HepG2 (cell line): ENCODE results near the gene RRAS2.

ENCODE experiments used
- MTA3 ChIP-seq: sonication (generic); formaldehyde crosslinking; IDR thresholded peaks from 2 replicates; pipeline ENCODE4 v1.4.0; 2020; ENCODE audit warnings: missing genetic modification reagents
- REPIN1 ChIP-seq: sonication (generic); formaldehyde crosslinking; IDR thresholded peaks from 2 replicates; pipeline ENCODE4 v1.8.0; 2022; ENCODE audit warnings: missing genetic modification reagents, low read depth, mild to moderate bottlenecking, borderline replicate concordance
- SMARCC2 ChIP-seq: fragments of 450-650 bp; IDR thresholded peaks from 2 replicates; pipeline ENCODE4 v1.6.1; 2017; ENCODE audit warnings: antibody characterized with exemption, mild to moderate bottlenecking
- ZBTB7A ChIP-seq: sonication (generic); formaldehyde crosslinking; IDR thresholded peaks from 2 replicates; pipeline ENCODE4 v1.8.0; 2022; ENCODE audit warnings: mild to moderate bottlenecking, missing genetic modification reagents
- ZNF350 ChIP-seq: sonication (generic); formaldehyde crosslinking; IDR thresholded peaks from 2 replicates; pipeline ENCODE4 v1.4.0; 2020; ENCODE audit warnings: mild to moderate bottlenecking, low read depth, missing genetic modification reagents, borderline replicate concordance

DNA sequence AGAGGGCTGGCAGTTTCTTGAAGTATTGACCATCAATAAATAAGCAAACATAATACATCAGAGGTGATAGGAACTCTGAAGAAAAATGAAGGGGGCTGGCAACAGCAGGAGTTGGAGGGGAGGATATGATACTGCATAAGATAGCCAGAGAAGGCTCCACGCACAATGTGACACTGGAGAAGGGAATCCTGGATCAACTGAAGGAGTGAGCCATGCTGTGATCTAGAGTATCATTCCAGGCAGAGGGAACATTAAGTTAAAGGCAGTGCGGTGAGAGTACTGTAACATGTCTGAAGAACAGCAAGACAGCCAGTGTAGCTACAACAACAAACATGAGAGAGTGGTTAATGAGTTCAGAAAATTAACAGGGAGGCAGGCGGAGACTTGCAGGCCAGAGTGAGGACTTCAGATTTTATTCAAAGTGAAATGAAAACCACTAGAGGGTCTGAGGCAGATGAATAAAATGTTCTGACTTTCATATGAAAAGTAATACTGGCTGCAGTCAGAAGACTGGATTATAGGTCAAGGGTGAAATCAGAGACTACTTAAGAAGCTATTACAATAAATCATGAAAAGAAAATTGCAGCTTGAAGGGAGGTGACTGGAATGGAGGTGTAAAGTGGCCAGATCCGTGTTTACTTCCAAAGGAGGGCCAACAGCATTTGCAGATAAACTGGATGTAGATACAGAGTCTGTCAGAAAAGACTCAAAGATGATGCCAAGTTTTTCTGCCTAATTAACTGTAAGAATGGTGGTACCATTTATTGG lies 49.4 kb downstream of the RRAS2 start:
- no peak for TF ChIP-seq SMARCC2
- TF ChIP-seq REPIN1 (CRISPR knock-in tag), result no peak
- no peak for TF ChIP-seq ZBTB7A (CRISPR knock-in tag)
- no peak for TF ChIP-seq ZNF350 (CRISPR knock-in tag)
- TF ChIP-seq MTA3 (CRISPR knock-in tag), result no peak
